Fibroblast of pulmonary artery (primary cell): ENCODE data around the gene GUCY2C.

Experiments used
- DNase-seq: peaks from one replicate; pipeline ENCODE4 v3.0.0-alpha.2; 2010; ENCODE audit warnings: low read depth
- H3K4me3 ChIP-seq: replicated peaks from 2 replicates; pipeline ENCODE4 v1.5.1; 2011; ENCODE audit warnings: low read depth, mild to moderate bottlenecking, control low read depth, low read length, moderate library complexity
- CTCF ChIP-seq: IDR thresholded peaks from 2 replicates; pipeline ENCODE4 v1.5.1; 2011; ENCODE audit warnings: mild to moderate bottlenecking, control low read depth, low read length, inconsistent platforms; ENCODE audit errors: missing control alignments

GUCY2C gene

GRCh38 chr12:14605401-14605989, 90.9 kb downstream of the GUCY2C start:
- H3K4me3 ChIP-seq, result no peak overlapping the region
- no peak for TF ChIP-seq CTCF
- no peak for DNase-seq

GRCh38 chr12:14601692-14602478, 94.5 kb downstream of the GUCY2C start:
- TF ChIP-seq CTCF, result no peak
- DNase-seq, result no peak

GRCh38 chr12:14597480-14597879, 98.9 kb downstream of the GUCY2C start:
- no peak for TF ChIP-seq CTCF
- DNase-seq, result no peak
- no peak overlapping the region for H3K4me3 ChIP-seq

More at GRCh38 chr12:14601692-14602478, 94.5 kb downstream of the GUCY2C start:
- no peak overlapping the region for H3K4me3 ChIP-seq

DNA sequence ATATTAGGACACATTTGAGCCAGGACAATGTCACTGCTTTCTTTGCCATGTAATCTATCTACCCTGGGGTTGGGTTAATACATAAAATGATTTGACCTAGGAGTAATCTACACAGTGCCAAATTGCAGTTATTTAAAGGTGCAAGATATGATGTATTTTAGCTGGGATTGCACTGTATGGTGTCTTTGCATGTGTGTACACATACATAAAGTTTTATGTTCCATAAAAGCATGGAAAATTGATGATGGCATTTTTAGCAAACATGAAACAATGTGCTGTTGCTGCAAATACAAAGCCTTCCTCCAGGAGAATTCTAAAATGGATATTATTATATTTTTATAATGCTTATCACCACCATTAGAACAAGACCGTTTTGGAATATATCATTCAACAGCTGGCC, 104.7 kb downstream of the GUCY2C start:
- no peak for TF ChIP-seq CTCF

DNA sequence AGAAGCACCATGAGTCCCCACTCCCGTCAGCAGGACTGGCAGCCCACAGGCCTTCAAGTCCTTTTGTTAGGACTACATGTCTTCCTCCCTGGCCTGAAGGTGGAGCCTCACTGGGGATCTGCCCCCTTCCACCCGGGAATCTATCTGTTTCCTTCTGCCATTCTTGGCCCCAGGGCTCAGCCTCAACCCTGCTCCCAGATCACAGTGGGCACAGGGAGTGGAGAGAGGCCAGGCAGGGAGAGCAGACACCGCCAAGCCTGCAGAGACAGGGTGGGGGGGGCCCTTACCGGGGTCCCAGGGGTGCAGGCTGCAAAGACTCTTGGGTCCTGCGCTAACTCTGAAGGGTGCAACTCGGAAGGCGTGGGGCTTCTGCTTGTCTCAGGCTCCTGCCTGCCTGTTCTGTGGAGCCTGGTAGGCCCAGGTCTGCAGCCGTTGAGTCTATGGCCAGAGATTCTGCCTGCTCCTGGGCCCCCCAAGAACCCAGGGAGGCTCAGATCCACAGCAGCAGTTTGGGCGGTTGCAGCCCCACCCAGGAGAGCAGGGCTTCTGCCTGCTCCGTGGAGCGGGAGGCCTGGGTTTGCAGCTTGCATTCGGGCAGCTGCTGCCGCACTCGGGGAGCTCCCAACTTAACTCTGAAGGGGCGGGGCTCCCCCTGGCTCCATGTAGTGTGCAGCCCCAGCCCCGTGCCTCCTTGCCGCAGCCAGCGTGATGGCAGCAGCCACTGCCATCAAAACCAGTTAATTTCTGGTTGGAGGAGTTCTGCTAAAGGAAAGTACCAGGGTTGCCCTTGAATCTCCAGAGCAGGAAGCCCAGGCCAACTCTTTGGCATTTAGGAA, 107.0 kb downstream of the GUCY2C start:
- DNase-seq, result no peak
- no peak for TF ChIP-seq CTCF

More for the DNA sequence above, 104.7 kb downstream of the GUCY2C start:
- H3K4me3 ChIP-seq, result no peak overlapping the region
- DNase-seq, result no peak

GRCh38 chr12:14588571-14588970, 107.8 kb downstream of the GUCY2C start:
- no peak for TF ChIP-seq CTCF
- H3K4me3 ChIP-seq, result no peak overlapping the region
- DNase-seq, result no peak

More for the DNA sequence above, 107.0 kb downstream of the GUCY2C start:
- H3K4me3 ChIP-seq, result no peak overlapping the region
